Suprapubic skin (tissue), 4 donors: ENCODE data around the gene ATG4A. TPM values are rescaled to one million over a fixed set of nuclear protein-coding genes. Genes with fewer than 3 reads are reported as not detected.

Experiments used
- DNase-seq, 2 donors: peaks; one replicate each; pipeline ENCODE4 v3.0.0-alpha.2; 2019; ENCODE audit warnings: low spot score in 2 of 2
- H3K27ac ChIP-seq: fragments of 200-600 bp; sonication (generic); one replicate; pipeline ENCODE4 v1.5.1; 2019
- H3K27me3 ChIP-seq: fragments of 200-600 bp; sonication (generic); one replicate; pipeline ENCODE4 v1.5.1; 2019
- H3K36me3 ChIP-seq: fragments of 200-600 bp; sonication (generic); one replicate; pipeline ENCODE4 v1.5.1; 2019
- H3K4me1 ChIP-seq: fragments of 200-600 bp; sonication (generic); one replicate; pipeline ENCODE4 v1.5.1; 2019
- H3K4me3 ChIP-seq: fragments of 200-600 bp; sonication (generic); one replicate; pipeline ENCODE4 v1.5.1; 2019; ENCODE audit warnings: mild to moderate bottlenecking
- H3K9me3 ChIP-seq: fragments of 200-600 bp; sonication (generic); one replicate; pipeline ENCODE4 v1.5.1; 2019
- EP300 ChIP-seq: sonication (generic); formaldehyde crosslinking; IDR thresholded peaks from one replicate; pipeline ENCODE4 v1.6.1; 2017; ENCODE audit warnings: antibody characterized with exemption
- POLR2A ChIP-seq, 2 donors: fragments of 450-650 bp; IDR thresholded peaks; one replicate each; pipeline ENCODE4 v1.6.1; 2017; ENCODE audit warnings: antibody characterized with exemption in 2 of 2, mild to moderate bottlenecking in 2 of 2, moderate library complexity in 2 of 2
- POLR2AphosphoS5 ChIP-seq, 3 donors: sonication (generic); formaldehyde crosslinking; IDR thresholded peaks; one replicate each; pipeline ENCODE4 v1.6.1; 2017; ENCODE audit warnings: antibody characterized with exemption in 3 of 3
- WGBS: methylation state at CpG from one replicate; pipeline ENCODE4 v1.1.5; 2018; 5-methylcytosine and 5-hydroxymethylcytosine counted together
- total RNA-seq, 4 donors: library from RNA; depleted of rRNA; stranded (reverse); fragments of >200 nt; gene quantifications; one replicate each; pipeline ENCODE4 v1.1.0, GENCODE V29; 2016
- TF ChIP-seq, protein P1 (sequence below), 2 donors: fragments of 200-600 bp in 1 of 2; fragments of 450-650 bp in 1 of 2; sonication (generic) in 1 of 2; IDR thresholded peaks; one replicate each; pipeline ENCODE4 v1.5.1; 2016 to 2019; ENCODE audit warnings: antibody characterized with exemption in 2 of 2, mild to moderate bottlenecking in 1 of 2, moderate library complexity in 1 of 2

Gene ATG4A
- total RNA-seq, 4 donors from 2014 or later, result 9.6 to 14.1 (median 12.7) TPM

DNA sequence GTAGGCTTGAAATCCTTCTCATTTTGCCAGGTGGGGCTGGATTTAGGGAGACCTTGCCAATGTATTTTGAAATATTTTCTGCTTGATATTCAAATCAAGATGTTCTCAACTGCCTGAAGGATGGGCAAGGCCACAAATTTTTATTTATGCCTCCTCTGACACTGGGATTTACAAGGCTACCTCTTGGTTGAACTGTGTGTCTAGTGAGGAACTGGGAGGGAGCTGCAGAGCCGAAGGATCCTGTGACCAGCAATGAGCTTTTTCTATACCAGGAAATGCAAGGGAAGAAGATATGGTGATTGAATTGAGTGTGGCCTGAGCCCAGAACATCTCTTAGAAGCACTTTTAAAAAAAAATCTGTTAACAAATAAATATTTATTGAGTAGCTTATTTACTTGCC, 31.8 kb upstream of the ATG4A start:
- H3K9me3 ChIP-seq, result no peaks in the 10 kb centered on the region
- DNase-seq, result no peak
- no peaks in the 10 kb centered on the region for H3K36me3 ChIP-seq
- 65% methylated on average over 1 of the region's 1 CpG for WGBS
- H3K27me3 ChIP-seq, result no peaks in the 10 kb centered on the region
- no peak for TF ChIP-seq EP300
- TF ChIP-seq, protein P1, sequence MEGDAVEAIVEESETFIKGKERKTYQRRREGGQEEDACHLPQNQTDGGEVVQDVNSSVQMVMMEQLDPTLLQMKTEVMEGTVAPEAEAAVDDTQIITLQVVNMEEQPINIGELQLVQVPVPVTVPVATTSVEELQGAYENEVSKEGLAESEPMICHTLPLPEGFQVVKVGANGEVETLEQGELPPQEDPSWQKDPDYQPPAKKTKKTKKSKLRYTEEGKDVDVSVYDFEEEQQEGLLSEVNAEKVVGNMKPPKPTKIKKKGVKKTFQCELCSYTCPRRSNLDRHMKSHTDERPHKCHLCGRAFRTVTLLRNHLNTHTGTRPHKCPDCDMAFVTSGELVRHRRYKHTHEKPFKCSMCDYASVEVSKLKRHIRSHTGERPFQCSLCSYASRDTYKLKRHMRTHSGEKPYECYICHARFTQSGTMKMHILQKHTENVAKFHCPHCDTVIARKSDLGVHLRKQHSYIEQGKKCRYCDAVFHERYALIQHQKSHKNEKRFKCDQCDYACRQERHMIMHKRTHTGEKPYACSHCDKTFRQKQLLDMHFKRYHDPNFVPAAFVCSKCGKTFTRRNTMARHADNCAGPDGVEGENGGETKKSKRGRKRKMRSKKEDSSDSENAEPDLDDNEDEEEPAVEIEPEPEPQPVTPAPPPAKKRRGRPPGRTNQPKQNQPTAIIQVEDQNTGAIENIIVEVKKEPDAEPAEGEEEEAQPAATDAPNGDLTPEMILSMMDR (IDR thresholded peaks at IDR 0.05), result no peak
- no peak for TF ChIP-seq POLR2A (IDR thresholded peaks at IDR 0.05)
- no peak for TF ChIP-seq POLR2AphosphoS5 (IDR thresholded peaks at IDR 0.05)
- H3K27ac ChIP-seq, result no peak overlapping the region
- no peak overlapping the region for H3K4me3 ChIP-seq
- no peaks in the 10 kb centered on the region for H3K4me1 ChIP-seq

DNA sequence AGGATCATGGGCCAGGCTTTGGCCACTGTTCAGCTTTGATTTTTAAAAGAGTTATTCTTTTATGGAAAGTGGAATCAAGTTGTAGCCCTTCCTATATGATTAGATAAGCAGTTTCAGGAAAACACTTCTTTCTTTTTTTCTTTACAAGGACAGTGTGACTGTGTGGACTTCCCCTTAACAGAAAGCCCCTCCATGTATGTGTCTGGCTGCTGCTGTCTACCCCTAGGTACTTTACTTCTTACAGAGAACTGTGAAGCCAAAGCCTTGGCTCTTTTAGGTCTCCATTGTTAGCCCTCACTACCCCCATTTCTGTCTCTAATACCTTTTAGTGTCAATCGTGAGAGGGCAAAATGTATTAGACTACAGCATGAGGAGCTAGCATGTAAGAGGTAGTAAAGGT, 27.6 kb upstream of the ATG4A start:
- TF ChIP-seq, protein P1 (IDR thresholded peaks at IDR 0.05), result no peak
- no peak for TF ChIP-seq POLR2A (IDR thresholded peaks at IDR 0.05)
- H3K9me3 ChIP-seq, result no peaks in the 10 kb centered on the region
- 81% methylated on average over 1 of the region's 1 CpG for WGBS
- H3K36me3 ChIP-seq, result no peaks in the 10 kb centered on the region
- H3K4me1 ChIP-seq, result no peaks in the 10 kb centered on the region
- H3K27me3 ChIP-seq, result no peaks in the 10 kb centered on the region
- no peak for DNase-seq
- H3K4me3 ChIP-seq, result no peak overlapping the region
- H3K27ac ChIP-seq, result no peak overlapping the region

DNA sequence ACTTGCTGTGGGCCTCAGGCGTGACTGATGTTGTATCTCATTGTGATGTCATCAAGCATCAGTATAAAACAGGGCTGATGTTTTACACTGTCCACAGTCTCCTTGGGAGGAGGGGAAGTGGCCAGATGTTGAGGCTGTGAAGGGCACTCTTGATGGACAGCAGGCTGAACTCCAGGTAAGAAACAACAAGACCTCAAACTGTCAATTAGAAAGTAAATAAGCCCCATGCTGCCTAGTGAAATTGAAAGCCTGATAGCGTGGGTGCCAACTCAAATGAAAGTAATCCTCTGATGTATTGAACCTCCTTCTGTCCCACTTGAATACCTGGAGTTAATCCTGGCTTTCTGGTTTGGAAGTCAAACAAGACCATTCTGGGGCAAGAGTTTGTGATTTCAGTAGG, 27.0 kb upstream of the ATG4A start:
- no peaks in the 10 kb centered on the region for H3K4me1 ChIP-seq
- no peaks in the 10 kb centered on the region for H3K9me3 ChIP-seq
- H3K4me3 ChIP-seq, result no peak overlapping the region
- no peaks in the 10 kb centered on the region for H3K27me3 ChIP-seq
- WGBS, result 63% methylated on average over 2 of the region's 2 CpGs
- TF ChIP-seq, protein P1 (IDR thresholded peaks at IDR 0.05), result no peak
- TF ChIP-seq EP300 (no peak), POLR2AphosphoS5 (IDR thresholded peaks at IDR 0.05) (no peak), POLR2A (IDR thresholded peaks at IDR 0.05) (no peak)
- H3K27ac ChIP-seq, result no peak overlapping the region
- no peaks in the 10 kb centered on the region for H3K36me3 ChIP-seq
- no peak for DNase-seq

DNA sequence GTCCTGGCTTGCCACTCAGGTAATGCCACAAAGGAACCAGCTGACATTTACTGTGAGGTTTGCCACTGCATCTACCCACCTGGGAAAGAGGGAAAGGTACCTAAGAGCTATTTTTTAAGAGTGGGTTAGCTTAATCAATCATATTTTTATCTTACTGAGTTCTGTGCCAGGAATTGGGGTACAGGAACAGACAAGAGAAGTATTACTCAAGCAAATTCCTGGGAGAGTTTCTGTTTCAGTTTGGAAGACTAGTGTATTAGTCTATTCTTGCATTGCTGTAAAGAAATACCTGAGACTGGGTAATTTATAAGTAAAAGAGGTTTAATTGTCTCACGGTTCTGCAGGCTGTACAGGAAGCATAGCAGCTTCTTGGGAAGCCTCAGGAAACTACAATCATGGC, 23.5 kb upstream of the ATG4A start:
- Histone ChIP-seq H3K4me3 (no peak overlapping the region), H3K4me1 (no peaks in the 10 kb centered on the region), H3K27ac (no peak overlapping the region), H3K9me3 (no peaks in the 10 kb centered on the region), H3K36me3 (no peaks in the 10 kb centered on the region), H3K27me3 (no peaks in the 10 kb centered on the region)
- TF ChIP-seq POLR2A (IDR thresholded peaks at IDR 0.05), result no peak
- TF ChIP-seq POLR2AphosphoS5 (IDR thresholded peaks at IDR 0.05), result no peak
- no peak for TF ChIP-seq EP300
- TF ChIP-seq, protein P1 (IDR thresholded peaks at IDR 0.05), result no peak
- 42% methylated on average over 1 of the region's 1 CpG for WGBS
- no peak for DNase-seq

DNA sequence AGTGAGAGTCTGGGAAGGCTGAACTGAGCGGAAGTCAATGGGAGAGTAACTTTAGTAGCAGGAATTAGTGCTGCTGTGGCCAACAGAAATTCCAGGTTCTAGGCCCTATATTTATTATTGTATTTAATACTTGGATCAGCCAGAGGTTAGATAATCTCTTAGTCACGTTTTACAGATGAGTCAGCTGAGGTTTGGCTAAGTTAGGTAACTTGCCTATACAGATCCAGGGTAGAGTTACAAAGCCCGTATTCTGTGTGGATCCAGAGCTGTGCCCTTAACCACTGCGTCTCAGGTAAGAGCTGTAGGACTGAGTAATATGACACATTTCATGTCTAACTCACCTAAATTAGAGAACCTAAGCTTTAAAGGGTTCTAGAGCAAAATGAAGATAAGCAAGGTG, 20.7 kb upstream of the ATG4A start:
- Histone ChIP-seq H3K4me3 (no peak overlapping the region), H3K27ac (no peak overlapping the region), H3K27me3 (no peaks in the 10 kb centered on the region), H3K4me1 (no peaks in the 10 kb centered on the region), H3K9me3 (no peaks in the 10 kb centered on the region), H3K36me3 (no peaks in the 10 kb centered on the region)
- WGBS, result 40% methylated on average over 4 of the region's 4 CpGs
- TF ChIP-seq, protein P1 (IDR thresholded peaks at IDR 0.05), result no peak
- TF ChIP-seq POLR2AphosphoS5 (IDR thresholded peaks at IDR 0.05), result no peak
- no peak for TF ChIP-seq EP300
- no peak for TF ChIP-seq POLR2A (IDR thresholded peaks at IDR 0.05)
- no peak for DNase-seq
